HG03108 (cell line): Measurements from ENCODE around the gene AFG1L.
"Not testable (repeated sequence)": the region's sequence is repeated elsewhere in the genome, so short reads cannot be mapped to it uniquely, and the experiment has no call there.

Source experiments
- ATAC-seq: cut with Tn5 transposase; IDR thresholded peaks from one replicate; pipeline ENCODE4 v1.9.1; 2021; ENCODE audit warnings: moderate library complexity; ENCODE audit not compliant: unreplicated experiment

Gene AFG1L

DNA sequence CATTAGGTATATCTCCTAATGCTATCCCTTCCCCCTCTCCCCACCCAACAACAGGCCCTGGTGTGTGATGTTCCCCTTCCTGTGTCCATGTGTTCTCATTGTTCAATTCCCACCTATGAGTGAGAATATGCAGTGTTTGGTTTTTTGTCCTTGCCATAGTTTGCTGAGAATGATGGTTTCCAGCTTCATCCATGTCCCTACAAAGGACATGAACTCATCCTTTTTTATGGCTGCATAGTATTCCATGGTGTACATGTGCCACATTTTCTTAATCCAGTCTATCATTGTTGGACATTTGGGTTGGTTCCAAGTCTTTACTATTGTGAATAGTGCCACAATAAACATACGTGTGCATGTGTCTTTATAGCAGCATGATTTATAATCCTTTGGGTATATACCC, 154.9 kb downstream of the AFG1L start:
- not testable (repeated sequence) for ATAC-seq

DNA sequence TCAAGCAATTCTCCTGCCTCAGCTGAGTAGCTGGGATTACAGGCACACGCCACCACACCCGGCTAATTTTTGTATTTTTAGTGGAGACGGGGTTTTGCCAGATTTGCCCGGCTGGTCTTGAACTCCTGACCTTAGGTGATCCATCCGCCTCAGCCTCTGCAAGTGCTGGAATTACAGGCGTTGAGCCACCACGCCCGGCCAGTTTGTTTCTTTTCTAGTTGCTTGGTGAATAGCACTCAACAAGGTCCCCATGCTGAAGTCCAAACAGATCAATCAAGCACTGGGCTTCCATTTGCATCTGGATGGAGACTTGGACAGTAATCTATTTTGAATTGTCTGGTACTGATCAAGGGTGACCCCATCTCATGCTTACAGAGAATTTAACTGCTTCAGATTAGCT, 157.0 kb downstream of the AFG1L start:
- ATAC-seq: no peak

DNA sequence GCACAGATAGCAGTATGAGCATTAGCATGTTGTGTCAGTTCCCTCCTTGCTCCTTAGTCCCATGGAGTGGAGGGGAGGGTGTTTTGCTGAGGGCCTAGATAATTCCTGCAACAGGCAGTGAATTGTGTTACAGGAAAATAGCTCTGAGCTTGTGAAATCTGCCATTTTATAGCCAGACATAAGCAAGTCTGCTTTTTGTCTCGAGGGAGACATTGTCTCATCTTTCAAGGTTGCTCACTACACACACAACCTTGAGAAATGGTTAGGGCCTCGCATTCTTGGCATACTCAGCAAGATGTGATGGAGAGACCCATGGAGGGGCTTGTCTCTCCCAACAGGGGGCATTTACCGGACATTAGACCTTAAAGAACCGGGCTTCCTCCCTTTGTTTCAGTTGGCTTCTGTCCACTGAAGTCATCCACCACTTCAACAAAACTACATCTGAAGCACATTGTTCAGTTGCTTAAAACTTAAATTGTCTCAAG, 157.9 kb downstream of the AFG1L start:
- ATAC-seq: no peak

DNA sequence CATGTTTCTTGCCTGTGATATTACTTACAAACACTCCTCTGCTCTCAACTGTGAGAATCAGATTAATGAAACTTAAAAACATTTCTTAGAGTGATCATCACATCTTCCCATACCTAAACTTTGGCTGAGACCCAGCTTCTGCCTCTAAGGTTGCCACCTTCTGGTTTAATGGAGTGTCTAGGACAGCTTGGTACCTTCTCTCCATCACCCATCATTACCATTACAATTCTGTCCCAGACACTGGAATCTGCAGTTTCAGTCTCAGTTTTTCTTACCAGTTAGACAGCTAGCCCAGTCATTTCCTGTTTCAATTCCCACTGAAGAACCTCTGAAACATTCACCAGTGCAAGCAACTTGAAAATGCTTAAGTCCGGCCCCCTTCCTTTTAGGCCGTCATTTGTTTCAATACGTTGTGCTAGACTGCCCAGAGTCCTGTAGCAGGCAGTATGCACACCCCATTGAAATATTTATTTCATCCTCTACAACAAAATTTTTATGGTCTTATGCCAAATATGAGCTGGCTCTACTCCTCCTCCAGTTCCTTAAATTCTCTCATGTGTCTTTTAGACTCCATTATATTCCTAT, 158.8 kb downstream of the AFG1L start:
- no peak for ATAC-seq

DNA sequence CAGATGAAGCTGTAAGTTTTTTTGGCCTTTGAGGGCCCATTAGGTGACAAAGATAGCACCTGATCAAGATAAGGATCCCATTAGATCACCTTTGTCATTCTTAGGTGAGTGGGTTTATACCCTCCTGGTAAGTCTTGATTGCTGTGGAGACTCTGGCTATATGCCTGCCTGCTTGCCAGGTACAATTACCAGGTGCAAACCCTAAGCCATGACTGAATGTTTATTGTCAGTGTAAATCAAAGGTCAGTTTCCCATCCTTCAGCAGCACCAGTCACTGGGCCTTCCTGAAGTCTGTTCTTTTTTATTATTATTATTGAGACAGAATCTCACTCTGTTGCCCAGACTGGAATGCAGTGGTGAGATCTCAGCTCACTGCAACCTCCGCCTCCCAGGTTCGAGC, 159.5 kb downstream of the AFG1L start:
- ATAC-seq: no peak

DNA sequence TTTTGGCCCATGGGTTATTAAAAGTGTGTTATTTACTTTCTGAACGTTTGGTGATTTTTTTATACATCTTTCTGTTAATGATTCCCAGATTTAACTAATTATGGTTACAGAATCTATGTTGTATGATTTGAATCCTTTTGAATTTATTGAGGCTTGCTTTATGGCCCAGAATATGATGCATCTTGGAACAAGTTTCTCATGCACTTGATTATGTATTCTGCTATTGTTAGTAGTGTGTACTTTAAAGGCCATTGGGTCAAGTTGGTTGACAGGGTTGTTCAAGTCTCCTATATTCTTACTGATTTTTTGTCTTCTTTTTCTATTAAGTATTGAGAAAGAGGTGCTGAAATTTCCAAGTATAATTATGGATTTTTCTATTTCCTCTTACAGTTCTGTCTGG, 160.8 kb downstream of the AFG1L start:
- no peak for ATAC-seq

DNA sequence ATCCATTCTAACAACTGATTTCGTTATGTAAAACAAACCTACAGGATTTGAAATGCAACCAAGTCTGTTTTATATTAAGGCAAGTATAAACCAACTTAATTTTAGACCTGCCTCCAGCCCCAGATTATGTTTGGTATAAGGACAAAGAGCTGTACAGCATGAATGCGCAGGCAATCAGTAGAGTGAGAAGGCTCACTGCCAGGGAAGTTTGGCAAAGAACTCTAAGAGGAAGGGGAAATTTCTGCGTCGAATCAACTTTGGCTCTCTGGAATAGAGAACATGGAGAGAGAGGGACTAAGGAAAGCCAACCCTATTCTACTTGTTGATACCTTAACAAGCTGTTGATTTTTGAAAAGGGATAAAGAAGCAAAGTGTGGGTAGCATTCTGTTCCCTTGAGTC, 168.9 kb downstream of the AFG1L start:
- no peak for ATAC-seq

DNA sequence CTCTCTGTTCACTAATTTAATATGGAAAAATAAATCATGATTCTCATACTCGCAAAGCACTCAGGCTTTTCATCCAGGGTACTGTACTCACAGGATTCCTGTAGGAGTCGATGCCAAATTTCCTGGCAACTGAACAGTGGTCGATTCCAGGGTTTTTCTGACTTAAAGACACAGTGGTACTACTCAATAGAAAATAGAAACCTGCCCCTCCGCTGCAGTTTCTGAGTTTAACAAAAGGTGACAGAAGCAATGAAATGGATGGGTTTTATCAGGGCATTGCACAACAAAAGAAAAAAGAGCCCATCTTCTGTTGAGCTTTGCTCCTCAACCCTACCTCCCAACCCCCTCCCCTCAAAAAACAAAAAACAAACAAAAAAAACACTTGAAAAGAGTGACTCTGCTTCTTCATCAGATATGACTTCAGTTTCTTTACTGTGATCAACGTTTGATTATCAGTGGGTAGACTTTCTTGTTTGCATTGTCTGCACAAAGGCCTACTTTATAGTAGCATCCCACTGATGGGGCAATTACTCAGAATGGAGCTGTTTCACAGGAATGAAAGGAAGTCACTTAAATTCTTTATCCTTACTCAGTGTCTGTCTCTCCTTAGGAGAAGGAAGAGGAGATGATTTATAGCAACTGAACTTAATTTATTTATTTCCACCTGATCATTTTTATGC, 169.7 kb downstream of the AFG1L start:
- ATAC-seq: no peak

DNA sequence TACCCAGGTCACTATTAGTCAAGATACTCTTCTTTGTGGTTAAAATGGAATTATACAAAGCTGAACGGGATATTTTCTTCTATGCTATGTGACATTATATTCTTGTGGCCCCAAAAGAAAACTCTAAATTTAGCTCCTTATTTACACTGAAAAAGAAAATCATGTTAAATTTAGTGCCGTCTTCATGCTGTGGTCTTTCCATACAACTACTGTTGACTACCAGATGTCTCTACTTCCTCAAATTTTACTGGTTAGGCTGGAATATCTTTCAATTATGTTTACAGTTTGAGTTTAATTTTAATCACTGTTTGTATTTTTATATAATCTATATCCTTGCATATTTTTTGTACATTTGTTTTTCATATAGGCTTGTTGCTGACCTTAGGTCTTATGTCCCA, 170.2 kb downstream of the AFG1L start:
- no peak for ATAC-seq

DNA sequence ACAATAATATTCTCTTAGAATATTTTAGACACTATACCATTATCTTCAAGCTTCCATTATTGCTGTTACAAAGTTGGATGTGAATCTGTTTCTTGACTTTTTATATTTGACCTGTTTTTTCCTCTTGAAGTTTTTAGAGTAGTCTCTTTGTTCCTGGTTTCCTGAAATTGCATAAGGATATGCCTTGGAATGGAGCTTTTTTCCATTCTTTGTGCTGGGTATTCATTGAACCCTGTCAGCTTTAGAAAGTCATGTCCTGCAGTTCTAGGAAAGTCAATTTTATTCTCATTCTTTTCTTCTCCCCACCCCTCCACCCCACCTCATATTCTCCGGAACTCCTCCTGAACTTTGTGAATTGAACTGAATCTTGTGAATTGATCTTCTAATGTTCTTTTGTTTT, 173.5 kb downstream of the AFG1L start:
- no peak for ATAC-seq

DNA sequence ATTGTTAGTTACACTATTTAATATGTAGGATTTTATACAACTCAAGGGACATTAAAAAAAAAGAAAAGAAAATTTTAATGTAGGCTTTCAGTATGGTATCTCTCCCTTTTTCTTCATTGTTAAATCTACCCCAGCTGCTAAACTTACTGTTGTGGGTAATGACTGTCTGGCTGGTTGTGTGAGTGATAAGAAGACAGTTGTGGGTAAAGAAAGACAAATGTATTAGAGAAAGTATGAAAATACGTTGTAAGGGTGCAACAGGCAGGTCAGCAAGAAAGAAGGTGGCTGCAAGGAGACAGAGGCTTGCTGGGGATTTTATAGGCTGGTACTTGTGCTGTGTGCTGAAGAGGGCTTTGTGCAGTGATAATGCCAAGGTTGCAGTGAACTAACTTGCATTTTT, 174.5 kb downstream of the AFG1L start:
- ATAC-seq: no peak

DNA sequence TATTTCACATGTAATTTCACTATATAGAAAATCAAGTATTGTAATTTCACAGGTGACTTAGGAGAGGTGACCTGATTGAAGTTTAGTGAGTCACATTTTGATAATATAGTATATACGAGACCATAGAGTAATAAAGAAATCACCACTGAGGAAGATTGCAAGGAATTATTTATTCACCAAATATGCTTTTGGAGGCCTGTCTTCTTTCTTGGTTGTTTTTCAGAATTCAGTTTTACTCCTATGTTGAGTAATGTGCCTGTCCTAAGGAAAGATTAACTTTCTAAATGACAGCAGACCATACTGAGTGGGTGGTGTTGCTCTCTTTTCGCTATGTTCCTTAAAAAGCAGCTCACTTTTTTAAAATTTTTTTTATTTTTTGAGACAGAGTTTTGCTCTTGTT, 178.3 kb downstream of the AFG1L start:
- ATAC-seq: no peak

DNA sequence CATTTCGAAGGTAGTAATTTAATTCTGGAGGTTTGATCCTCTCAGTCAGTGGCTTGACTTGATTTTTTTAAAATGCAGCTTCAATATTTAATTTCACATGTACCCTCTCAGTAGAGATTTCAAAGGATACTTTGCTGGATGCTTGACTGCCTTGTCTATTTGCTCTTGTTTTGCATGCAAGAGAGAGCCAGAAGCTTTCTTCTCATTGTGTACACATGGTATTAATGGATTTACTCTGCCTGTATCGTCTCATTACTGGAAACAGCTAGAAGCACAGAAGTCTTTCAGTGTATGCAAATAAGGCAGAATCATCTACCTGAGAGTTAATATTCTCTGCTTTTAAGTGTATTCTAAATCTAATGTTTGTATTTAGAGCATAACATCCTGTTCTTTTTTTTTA, 181.5 kb downstream of the AFG1L start:
- no peak for ATAC-seq

DNA sequence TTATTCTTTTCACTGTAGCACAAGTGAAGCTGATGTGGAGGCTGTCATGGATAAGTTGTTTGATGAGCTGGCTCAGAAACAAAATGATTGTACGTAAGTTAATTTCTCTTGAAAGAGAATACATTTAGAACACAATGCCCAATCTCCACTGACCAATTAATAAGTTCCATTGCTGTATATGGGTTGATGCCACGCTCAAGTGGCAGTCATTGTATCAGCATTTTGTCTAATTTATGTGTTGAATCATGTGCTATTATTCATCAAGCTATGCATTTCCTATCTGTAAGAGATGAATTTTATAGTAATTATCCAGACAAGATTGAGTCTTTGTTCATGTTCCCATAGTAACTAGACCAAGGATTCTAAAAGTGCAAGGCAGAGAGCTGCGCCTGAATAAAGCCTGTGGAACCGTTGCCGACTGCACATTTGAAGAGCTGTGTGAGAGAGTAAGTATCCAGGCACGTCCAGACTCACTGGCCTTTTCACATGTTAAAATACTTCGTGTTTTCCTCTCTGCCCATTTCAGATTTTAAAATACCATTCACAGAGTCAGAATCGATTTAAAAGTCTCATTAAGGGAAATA, 182.1 kb downstream of the AFG1L start:
- no peak for ATAC-seq

DNA sequence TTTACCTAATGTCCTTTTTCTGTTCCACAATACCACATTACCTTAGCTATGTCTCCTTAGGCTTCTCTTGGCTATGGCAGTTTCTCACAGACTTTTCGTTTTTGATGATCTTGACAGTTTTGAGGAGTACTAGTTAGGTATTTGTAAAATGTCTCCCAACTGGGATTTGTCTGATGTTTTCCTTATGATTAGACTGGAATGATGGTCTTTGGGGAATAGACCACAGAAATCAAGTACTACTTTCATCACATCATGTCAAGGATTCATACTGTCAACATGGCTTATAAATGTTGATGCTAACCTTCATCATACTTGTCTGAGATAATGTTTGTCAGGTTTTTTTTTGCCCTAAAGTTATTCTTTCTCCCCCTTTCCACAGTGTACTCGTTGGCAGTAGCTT, 187.7 kb downstream of the AFG1L start:
- ATAC-seq: no peak

DNA sequence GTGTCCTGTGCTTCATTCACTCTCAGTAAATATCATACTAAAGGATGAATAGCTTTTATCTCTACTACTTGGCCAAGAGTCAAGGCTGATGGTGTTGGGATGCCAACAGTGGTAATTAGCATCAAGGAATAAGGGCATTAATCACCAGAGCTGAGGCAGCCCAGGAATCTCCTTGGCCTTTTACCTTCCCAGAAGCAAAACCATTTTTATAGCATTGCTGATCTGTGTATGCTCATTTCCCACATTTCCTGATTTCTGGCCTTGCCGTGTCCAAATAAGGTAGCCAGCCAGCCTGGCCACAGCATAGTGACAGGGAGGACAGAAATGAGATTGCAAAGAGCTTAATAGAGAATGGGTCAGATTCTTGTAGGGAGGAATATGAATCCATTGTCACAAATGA, 189.2 kb downstream of the AFG1L start:
- no peak for ATAC-seq

DNA sequence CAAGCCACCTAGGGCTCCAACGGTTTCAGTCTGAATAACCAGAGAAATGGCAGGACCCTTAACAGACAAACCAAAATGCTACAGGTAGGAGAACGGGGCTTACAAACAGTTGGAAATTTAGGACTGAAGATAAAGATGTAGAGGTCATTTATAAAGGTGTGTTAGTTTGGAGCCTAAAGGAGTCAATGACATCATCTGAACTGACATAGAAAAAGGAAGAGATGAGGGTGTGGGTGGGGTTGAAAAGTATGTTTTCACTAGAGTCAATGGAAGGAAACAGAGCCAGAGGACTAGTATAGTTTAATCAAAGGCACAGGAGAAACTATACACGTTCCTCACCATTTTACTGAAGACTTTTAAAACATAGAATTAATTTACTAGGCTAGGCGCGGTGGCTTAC, 194.8 kb downstream of the AFG1L start:
- ATAC-seq: no peak

DNA sequence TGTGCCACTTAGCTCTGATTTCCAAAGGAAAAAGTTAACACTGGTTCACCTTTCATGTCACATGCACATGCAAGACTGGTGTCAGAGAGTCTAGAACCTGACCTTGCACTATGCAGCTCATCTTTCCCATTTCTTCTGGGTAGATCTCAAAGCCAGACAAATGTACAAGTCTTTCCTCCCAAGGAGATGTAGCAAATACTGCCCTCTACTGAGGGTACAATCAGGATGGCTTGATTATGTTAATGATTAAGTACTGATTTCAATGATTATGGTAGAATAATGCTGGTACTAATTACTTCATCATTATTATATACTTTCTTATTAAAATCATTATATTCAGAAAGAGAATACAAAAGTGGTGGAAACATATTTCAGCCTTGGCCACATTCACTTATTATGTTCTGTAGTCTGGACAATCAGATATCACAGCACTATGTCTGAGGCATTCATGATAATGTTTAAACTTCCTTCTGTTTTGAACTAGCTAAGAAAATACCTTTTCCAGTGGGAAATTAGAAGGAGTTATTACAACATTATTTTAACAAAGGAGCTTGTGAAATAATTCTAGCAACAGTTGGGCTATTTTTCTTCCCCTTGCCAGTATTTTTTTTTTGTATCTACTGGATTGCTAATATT, 197.4 kb downstream of the AFG1L start:
- ATAC-seq: no peak

DNA sequence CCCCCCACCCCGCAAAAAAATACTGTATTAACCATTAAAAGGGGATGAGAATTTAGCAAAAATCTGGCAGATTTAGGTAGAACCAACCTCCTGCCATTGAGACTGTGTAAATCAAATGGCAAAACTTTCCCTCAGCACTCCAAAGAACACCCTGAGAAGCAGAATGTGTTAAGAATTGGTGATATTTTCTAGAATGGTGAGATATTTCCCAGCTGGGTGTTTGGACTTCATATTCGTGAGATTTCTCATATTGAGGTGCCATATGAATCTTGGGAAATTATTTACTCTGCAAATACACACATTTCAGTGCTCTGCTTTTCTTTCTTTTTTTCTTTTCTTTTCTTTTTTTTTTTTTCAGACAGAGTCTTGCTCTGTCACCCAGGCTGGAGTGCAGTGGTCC, 199.6 kb downstream of the AFG1L start:
- no peak for ATAC-seq

DNA sequence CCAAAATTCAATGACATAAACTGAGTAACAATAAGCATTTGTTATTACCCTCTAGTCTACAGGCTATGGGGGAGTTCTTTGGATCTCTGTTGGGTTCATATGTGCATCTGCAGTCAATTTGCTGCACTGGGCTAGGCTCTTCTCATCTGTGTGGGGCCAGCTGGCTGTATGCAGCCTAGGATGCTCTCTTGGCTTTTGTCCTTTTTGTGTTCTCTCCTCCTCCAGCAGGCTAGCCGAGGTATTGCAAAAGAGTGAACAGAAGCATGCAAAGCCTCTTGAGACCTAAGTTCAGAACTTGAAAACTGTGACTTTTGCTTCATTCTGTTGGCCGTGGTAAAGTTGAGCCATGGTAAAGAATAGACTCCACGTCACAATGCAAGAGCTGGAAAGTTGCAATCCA, 203.0 kb downstream of the AFG1L start:
- ATAC-seq: no peak

DNA sequence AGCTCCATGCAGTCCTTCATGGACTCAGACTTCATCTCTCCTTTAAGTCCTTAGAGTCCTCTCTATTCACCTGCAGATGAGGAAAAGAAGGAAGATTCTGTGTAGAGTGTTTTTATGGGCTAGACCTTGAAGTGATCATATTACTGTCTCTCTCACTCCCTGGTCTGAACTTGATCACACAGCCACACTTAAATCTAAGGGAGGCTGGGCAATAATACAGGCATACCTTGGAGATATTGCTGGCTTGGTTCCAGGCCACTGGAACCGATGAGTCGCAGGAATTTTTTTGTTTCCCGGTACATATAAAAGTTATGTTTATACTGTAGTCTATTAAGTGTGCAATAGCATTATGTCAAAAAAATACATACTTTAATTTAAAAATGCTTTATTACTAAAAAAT, 206.7 kb downstream of the AFG1L start:
- ATAC-seq: no peak

DNA sequence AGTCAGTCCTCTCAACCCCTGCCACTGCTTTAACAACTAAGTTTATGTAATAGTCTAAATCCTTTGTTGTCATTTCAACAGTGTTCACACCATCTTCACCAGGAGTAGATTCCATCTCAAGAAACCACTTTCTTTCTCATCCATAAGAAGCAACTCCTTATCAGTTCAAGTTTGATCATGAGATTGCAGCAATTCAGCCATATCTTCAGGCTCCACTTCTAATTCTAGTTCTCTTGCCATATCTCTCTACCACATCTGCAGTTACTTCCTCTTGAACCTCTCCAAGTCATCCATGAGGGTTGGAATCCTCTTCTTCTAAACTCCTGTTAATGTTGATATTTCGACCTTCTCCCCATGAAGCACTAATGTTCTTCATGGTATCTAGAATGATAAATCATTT, 208.0 kb downstream of the AFG1L start:
- ATAC-seq: no peak
